ENCODE results near the gene ARHGEF11. TPM values are rescaled to one million over a fixed set of nuclear protein-coding genes. Genes with fewer than 3 reads are reported as not detected.

ARHGEF11 gene
- polyA plus RNA-seq, 1 donor (not counting 4 experiments of a cell fraction or from before 2014, with no cell fraction given) = 8.0 TPM

DNA sequence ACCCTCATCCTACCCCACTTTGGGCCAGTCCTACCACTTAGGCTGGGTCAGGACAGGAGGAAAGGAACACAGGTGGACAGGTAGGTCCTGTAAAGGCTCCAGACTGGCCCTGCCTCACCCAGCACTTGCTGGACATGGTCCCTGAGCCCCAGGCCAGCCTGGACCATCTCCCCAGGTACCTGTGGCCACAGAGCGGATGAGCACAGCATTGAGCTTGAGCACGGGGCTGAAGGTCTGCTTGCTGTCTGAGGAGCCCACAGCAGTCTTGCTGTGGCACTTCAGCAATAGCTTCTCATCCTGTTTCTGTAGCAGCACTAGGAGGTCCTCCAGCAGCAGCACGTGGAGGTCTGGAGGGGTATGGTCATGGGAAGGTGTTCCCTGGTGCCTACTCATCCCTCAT is 101.8 kb downstream of the ARHGEF11 start:
- H4K20me1 ChIP-seq (ENCODE audit: control insufficient read depth, extremely low read depth, insufficient read depth, low read length) = no peaks in the 10 kb centered on the region
- H3K36me3 ChIP-seq (ENCODE audit: control insufficient read depth in 2 of 2, extremely low read depth in 1 of 2, insufficient read depth in 2 of 2, low read length in 2 of 2) = peaks cover 20 to 43% of the 10 kb centered on the region in 2 experiments
- no peak overlapping the region for H3K4me2 ChIP-seq (ENCODE audit: control insufficient read depth, extremely low read depth, insufficient read depth, low read depth, low read length)
- TF ChIP-seq EZH2 (IDR thresholded peaks at IDR 0.05; ENCODE audit: low read length) = no peak
- TF ChIP-seq, protein P1, sequence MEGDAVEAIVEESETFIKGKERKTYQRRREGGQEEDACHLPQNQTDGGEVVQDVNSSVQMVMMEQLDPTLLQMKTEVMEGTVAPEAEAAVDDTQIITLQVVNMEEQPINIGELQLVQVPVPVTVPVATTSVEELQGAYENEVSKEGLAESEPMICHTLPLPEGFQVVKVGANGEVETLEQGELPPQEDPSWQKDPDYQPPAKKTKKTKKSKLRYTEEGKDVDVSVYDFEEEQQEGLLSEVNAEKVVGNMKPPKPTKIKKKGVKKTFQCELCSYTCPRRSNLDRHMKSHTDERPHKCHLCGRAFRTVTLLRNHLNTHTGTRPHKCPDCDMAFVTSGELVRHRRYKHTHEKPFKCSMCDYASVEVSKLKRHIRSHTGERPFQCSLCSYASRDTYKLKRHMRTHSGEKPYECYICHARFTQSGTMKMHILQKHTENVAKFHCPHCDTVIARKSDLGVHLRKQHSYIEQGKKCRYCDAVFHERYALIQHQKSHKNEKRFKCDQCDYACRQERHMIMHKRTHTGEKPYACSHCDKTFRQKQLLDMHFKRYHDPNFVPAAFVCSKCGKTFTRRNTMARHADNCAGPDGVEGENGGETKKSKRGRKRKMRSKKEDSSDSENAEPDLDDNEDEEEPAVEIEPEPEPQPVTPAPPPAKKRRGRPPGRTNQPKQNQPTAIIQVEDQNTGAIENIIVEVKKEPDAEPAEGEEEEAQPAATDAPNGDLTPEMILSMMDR (optimal IDR thresholded peaks at IDR 0.05 in 1 of 3, IDR thresholded peaks at IDR 0.05 in 1 of 3, conservative IDR thresholded peaks at IDR 0.05 in 1 of 3; ENCODE audit: extremely low read depth in 1 of 3, insufficient read depth in 2 of 3, low read length in 3 of 3) = no peak
- FAIRE-seq (no peak), DNase-seq (ENCODE audit: low read depth, low spot score) (no peak)
- no peaks in the 10 kb centered on the region for H3K27me3 ChIP-seq (ENCODE audit: control insufficient read depth, extremely low read depth, insufficient read depth, low read length)
- dilution Hi-C loops (cut with MboI; ENCODE audit: extremely low pct_ligation_motif_present, low sequenced_read_pairs) = no loop called here
- H3K9me3 ChIP-seq (ENCODE audit: control insufficient read depth, low read depth, low read length) = no peaks in the 10 kb centered on the region
- H3K27ac ChIP-seq (ENCODE audit: control insufficient read depth, insufficient read depth, low read length) = no peak overlapping the region
- H3K4me1 ChIP-seq (ENCODE audit: control insufficient read depth, extremely low read depth, insufficient read depth, low read length) = peaks cover 5% of the 10 kb centered on the region
- H2AFZ ChIP-seq (ENCODE audit: control insufficient read depth, low read length) = no peak overlapping the region
- no peaks in the 10 kb centered on the region for H3K79me2 ChIP-seq (ENCODE audit: control insufficient read depth, insufficient read depth, low read length)
- no peak overlapping the region for H3K4me3 ChIP-seq (ENCODE audit: control insufficient read depth in 2 of 3, extremely low read depth in 1 of 3, insufficient read depth in 2 of 3, low read depth in 1 of 3, low read length in 3 of 3)
- H3K9ac ChIP-seq (ENCODE audit: control insufficient read depth, extremely low read depth, insufficient read depth, low read length) = no peak overlapping the region
- H3K9me1 ChIP-seq (ENCODE audit: control insufficient read depth, extremely low read depth, insufficient read depth, low read length) = peaks cover 2% of the 10 kb centered on the region

DNA sequence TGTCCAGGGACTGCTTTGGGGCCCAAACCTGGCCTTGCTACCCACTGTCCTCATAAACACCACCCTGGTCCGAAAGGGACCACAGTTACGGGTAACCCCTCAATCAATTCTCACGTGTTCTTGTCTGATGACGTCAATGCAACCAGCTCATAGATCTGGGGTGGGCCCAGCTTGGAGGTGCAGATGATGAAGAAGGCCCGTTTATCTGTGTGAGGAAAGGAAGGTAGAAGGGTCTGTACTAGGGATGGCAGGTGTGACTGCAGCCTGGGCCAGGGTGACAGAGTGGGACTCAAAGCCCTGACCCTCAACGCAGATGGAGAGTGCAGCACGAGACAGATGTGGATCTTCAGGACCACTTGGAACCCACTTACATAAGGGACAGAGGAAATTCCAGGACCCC is 103.0 kb downstream of the ARHGEF11 start:
- Histone ChIP-seq H3K27ac (ENCODE audit: control insufficient read depth, insufficient read depth, low read length) (no peak overlapping the region), H3K4me1 (ENCODE audit: control insufficient read depth, extremely low read depth, insufficient read depth, low read length) (peaks cover 5% of the 10 kb centered on the region), H3K9ac (ENCODE audit: control insufficient read depth, extremely low read depth, insufficient read depth, low read length) (no peak overlapping the region), H3K4me3 (ENCODE audit: control insufficient read depth in 2 of 3, extremely low read depth in 1 of 3, insufficient read depth in 2 of 3, low read depth in 1 of 3, low read length in 3 of 3) (no peak overlapping the region), H3K9me3 (ENCODE audit: control insufficient read depth, low read depth, low read length) (no peaks in the 10 kb centered on the region), H3K36me3 (ENCODE audit: control insufficient read depth in 2 of 2, extremely low read depth in 1 of 2, insufficient read depth in 2 of 2, low read length in 2 of 2) (peaks cover 20 to 37% of the 10 kb centered on the region in 2 experiments), H3K9me1 (ENCODE audit: control insufficient read depth, extremely low read depth, insufficient read depth, low read length) (peaks cover 2% of the 10 kb centered on the region), H2AFZ (ENCODE audit: control insufficient read depth, low read length) (no peak overlapping the region), H3K4me2 (ENCODE audit: control insufficient read depth, extremely low read depth, insufficient read depth, low read depth, low read length) (no peak overlapping the region), H3K27me3 (ENCODE audit: control insufficient read depth, extremely low read depth, insufficient read depth, low read length) (no peaks in the 10 kb centered on the region), H4K20me1 (ENCODE audit: control insufficient read depth, extremely low read depth, insufficient read depth, low read length) (no peaks in the 10 kb centered on the region), H3K79me2 (ENCODE audit: control insufficient read depth, insufficient read depth, low read length) (no peaks in the 10 kb centered on the region)
- FAIRE-seq (no peak), DNase-seq (ENCODE audit: low read depth, low spot score) (no peak)
- TF ChIP-seq, protein P1 (optimal IDR thresholded peaks at IDR 0.05 in 1 of 3, IDR thresholded peaks at IDR 0.05 in 1 of 3, conservative IDR thresholded peaks at IDR 0.05 in 1 of 3; ENCODE audit: extremely low read depth in 1 of 3, insufficient read depth in 2 of 3, low read length in 3 of 3) = no peak
- TF ChIP-seq EZH2 (IDR thresholded peaks at IDR 0.05; ENCODE audit: low read length) = no peak
- dilution Hi-C loops (cut with MboI; ENCODE audit: extremely low pct_ligation_motif_present, low sequenced_read_pairs) = no loop called here
